ENCODE measurements around the gene ARF1.

Gene ARF1

DNA sequence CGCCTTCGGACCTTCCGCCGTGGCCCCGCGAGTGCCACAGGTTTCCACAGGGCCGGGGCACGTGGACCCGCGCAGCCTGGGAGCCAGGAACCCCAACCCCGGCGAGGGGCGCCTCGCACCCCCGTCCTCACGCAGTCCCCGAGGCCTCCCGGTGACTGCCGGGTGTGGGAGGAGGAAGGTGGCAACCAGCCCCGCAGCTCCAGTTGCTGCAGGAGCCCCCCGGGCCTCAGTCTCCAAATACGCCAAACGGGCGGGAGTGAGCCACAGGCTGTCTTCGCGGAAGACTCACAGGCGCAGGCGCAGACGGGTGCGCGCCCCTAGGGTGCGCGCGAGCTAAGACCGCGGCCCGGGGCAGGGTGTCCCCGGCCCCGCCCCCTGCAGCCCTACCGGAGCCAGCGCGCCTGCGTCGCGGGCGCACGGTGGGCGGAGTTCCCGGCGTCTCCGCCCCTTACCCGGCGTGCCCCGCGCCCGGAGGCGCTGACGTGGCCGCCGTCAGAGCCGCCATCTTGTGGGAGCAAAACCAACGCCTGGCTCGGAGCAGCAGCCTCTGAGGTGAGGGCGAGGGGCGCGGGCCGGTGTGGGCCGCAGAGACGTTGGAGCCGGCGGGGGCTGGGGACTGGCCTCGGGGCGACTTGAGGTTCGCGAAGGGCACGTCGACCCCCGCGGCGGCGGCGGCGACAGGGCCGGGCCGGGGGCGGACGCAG, at the start of gene ARF1:
Gene ARF1, plus strand, starts transcription at position 495 of the 704 bp plus-strand sequence. CDS start 14,407 bp downstream, outside the sequence.
- peak; percentile 100 for DNase-seq (ENCODE audit: low spot score)

DNA sequence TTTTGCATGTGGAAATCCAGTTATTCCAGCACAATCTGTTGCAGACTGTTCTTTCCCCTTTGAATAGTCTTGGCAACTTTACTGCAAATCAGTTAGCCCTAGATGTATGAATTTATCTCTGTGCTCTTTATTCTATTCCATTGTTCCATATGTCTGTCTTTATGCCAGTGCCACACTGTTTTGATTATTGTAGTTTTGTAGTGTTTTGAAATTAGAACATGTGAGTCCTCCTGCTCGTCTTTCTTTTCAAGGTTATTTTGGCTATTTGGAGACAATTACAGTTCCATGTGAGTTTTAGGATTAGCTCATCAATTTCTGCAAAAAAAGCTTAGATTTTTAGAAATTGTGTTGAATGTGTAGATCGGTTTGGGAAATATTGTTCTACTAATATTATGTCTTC, 49.1 kb upstream of the ARF1 start:
- DNase-seq (ENCODE audit: low spot score), result no peak

GRCh38 chr1:228034954-228035837, 47.3 kb upstream of the ARF1 start:
- DNase-seq (ENCODE audit: low spot score), result no peak

DNA sequence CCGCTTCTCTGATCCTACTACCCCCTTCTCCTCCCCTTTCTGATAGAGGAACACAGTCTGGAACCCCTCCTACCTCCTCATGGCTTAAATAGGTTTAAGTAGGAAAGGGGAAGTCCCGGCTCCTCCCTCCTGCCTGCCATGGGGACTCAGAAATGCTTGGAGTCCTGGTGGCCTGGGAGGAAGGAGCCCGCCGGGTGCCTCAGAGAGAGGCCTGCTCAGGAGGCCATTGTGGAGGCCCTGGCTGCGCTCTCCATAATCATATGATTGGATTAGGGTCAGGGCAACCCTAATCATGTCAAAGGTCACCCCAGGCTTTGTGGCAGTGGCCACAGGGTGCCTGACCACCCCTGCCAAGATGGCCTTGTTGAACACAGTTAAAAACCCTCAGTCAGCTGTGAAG, 46.7 kb upstream of the ARF1 start:
- no peak for DNase-seq (ENCODE audit: low spot score)

GRCh38 chr1:228036701-228037231, 45.7 kb upstream of the ARF1 start:
- DNase-seq (ENCODE audit: low spot score), result no peak

- no peak for DNase-seq (ENCODE audit: low spot score)
Measured at GRCh38 chr1:228037401-228038386, 44.8 kb upstream of the ARF1 start.

DNA sequence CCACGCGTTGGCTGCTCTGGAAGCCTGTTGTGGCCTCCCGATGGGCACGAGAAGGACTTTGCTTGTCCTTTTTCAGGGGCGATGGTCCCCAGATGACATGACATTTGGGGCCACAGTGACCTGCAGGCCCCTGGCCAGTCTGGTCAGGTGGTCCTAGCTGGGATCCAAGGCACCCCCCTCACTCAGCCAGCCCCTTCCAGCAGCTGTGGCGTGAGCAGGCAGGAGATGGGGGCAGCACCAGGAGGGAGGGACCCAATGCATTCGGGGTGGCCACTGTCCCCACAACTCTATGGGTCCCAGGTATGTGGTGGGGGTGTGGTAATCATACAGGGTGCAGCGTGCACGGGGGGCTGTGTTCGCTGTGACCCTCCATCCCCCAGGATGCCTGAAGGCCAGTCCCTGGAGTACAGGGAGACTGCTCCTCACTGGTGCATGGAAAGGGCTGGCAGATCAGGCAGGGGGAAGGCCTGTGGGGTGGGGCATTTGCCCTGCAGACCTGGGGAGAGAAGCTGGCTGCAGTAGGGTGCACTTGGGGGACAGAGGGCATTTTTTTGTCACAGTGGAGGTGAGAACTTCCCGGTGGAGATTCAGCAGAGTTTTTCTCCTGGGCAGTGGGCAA, 44.0 kb upstream of the ARF1 start:
- DNase-seq (ENCODE audit: low spot score), result no peak

GRCh38 chr1:228039006-228039903, 43.3 kb upstream of the ARF1 start:
- DNase-seq (ENCODE audit: low spot score), result no peak

GRCh38 chr1:228039986-228040385, 42.5 kb upstream of the ARF1 start:
- no peak for DNase-seq (ENCODE audit: low spot score)

DNA sequence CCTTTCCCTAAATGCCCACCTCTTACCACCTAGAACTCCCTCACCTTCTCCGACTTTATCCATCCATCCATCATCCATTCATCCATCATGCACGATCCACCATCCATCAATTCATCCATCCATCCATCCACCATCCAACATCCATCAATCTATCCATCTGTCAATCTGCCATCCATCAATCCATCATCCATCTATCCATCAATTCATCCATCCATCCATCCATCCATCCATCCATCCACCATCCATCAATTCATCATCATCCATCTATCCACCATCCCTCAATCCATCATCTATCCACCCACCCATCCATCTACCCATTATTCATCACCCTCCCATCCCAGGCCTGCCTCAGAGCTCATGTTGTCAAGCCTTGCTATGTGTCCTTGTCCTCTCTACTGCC, 41.2 kb upstream of the ARF1 start:
- no peak for DNase-seq (ENCODE audit: low spot score)

GRCh38 chr1:228042508-228042907, 40.0 kb upstream of the ARF1 start:
- no peak for DNase-seq (ENCODE audit: low spot score)

- DNase-seq (ENCODE audit: low spot score), result no peak
Measured at GRCh38 chr1:228043281-228043848, 39.1 kb upstream of the ARF1 start.

GRCh38 chr1:228044961-228045360, 37.5 kb upstream of the ARF1 start:
- DNase-seq (ENCODE audit: low spot score), result no peak

DNA sequence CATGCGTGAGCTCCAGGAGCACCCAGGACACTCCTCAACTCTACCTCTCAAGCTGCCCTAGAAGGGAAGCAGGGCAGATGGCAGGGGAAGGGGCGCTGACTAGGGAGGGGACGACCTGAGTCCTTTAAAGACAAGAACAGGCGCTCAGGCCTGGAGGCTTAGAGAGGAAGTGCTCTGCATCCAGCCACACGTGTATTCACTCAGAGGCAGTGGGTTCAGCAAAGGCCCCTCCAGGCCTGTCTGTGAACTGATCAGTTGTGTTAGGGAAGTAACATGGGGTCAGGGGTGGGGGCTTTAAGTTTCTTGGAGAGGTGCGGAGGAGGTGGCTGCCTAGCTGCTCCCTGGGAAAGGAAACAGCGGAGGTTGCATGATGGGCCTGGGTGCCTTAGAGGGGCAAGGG, 37.1 kb upstream of the ARF1 start:
- DNase-seq (ENCODE audit: low spot score), result no peak

DNA sequence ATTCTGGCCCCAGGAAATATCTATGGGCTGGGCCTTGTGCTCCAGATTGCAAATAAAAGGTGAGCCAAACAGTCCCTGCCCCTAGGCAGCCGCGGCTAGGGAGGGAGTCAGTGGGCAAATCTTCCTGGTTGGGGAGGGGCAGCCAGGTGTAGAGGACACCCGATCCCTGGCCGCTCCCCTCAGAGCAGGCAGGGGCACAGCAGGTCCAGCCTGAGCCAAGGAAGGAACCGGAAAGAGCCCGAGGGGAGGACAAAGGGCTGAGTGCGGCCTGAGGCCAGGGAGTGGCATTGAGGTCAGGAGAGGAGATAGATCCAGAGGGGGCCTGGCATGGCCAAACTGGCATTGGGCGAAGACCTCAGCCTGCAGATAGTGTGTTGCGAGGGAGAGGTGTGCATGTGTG, 36.6 kb upstream of the ARF1 start:
- no peak for DNase-seq (ENCODE audit: low spot score)

- no peak for DNase-seq (ENCODE audit: low spot score)
Measured at GRCh38 chr1:228046421-228047182, 35.9 kb upstream of the ARF1 start.

DNA sequence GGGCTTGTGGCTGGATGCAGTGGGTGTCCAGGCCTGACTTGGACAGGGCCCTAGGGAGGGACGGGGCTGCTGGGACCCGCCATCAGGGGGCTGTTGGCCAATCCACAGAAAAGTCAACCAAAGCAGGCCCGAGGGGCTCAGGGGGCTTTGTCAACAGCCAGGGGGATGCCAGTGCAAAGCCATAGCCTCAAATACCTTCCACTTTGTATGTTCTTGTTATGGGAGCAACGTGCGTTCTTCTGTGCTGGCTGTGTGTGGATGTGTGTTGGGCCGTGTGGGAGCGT, 35.4 kb upstream of the ARF1 start:
- no peak for DNase-seq (ENCODE audit: low spot score)

DNA sequence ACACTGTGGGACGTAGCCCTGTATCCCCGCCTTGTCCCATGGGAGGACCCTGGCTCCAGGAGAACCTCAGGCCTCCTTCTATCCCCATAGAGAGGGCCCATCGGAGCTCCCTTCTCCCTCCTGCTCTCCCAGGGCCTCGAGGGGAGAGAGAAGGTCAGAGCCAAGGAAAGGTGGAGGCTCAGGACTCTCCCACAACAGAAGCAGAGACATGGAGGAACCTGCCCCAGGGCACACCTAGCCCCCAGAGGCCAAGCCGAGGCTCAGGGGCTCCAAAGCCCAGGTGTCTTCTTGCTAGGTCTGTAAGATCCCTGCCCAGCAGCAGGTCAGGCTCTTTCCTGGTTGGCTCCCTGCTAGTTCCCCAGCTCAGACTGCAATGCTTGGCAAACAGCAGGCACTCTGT, 34.4 kb upstream of the ARF1 start:
- no peak for DNase-seq (ENCODE audit: low spot score)

- DNase-seq (ENCODE audit: low spot score), result no peak
Measured at GRCh38 chr1:228048659-228049298, 33.7 kb upstream of the ARF1 start.

Data from AG08396 (cell line).